BJ (cell line): Measurements from ENCODE around the gene FLCN. TPM values are rescaled to one million over a fixed set of nuclear protein-coding genes. Genes with fewer than 3 reads are reported as not detected.
A peak's percentile ranks its signal among the peaks of the same experiment; 100 is the strongest.

Source experiments
- CTCF ChIA-PET: fragments of 350-600 bp; formaldehyde crosslinking; extraction: SDS; loops from one replicate; lab custom pipeline; 2021; ENCODE audit warnings: antibody characterized with exemption, inconsistent platforms; lab: Yijun Ruan, JAX
- POLR2A ChIA-PET: fragments of 300-600 bp; sonication (Branson Sonifier 250); formaldehyde crosslinking; extraction: SDS; loops from one replicate; lab custom pipeline; 2021; ENCODE audit warnings: antibody characterized with exemption; lab: Charles Lee
- DNase-seq: peaks from one replicate; pipeline ENCODE4 v3.0.0-alpha.2; 2011; ENCODE audit warnings: low read depth
- H3K27me3 ChIP-seq: 2 replicates; pipeline ENCODE4 v1.6.0; 2011; ENCODE audit warnings: low read length; ENCODE audit not compliant: control insufficient read depth, insufficient read depth
- H3K36me3 ChIP-seq: 2 replicates; pipeline ENCODE4 v1.5.1; 2011; ENCODE audit warnings: low read length; ENCODE audit not compliant: control insufficient read depth, insufficient read depth
- H3K4me3 ChIP-seq: 2 replicates; pipeline ENCODE4 v1.5.1; 2011; ENCODE audit warnings: low read depth, mild to moderate bottlenecking, control low read depth, low read length
- polyA plus RNA-seq: library from polyadenylated mRNA; depleted of rRNA; stranded (reverse); fragments of >200 nt; gene quantifications from 2 replicates; pipeline ENCODE4 v1.2.3, GENCODE V29; 2011
- TF ChIP-seq, protein P1 (sequence below): IDR thresholded peaks from 2 replicates; pipeline ENCODE4 v1.5.1; 2011; ENCODE audit warnings: low read depth, mild to moderate bottlenecking, control low read depth, inconsistent platforms, low read length, moderate library complexity; ENCODE audit not compliant: insufficient read depth

Gene FLCN
- polyA plus RNA-seq, 1 experiment, result 15.4 TPM

DNA sequence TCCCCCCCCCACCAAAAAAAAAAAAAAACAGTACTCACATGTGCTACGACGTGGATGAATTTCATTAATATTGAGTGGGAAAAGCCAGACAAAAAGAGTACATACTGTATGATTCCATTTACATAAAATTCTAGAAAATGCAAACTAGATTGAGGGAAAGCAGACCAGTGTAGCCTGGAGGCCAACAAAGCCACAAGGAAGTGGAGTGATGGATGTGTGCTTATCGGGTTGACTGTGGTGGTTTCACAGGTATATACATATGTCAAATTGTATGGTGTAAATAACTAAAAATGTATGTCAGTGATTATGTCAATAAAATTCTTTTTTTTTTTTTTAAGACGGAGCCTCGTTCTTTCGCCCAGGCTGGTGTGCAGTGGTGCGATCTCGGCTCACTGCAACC lies 29.0 kb downstream of the FLCN start:
- Histone ChIP-seq H3K4me3 (no peak overlapping the region), H3K36me3 (peaks cover 3% of the 10 kb centered on the region; the same call in 1 of the 2 replicates), H3K27me3 (no peaks in the 10 kb centered on the region)
- no peak for DNase-seq
- ChIA-PET POLR2A (no interaction called here), CTCF (interaction anchor here (1.2 to 1.4 kb wide), 2 partner anchors 29 to 207 kb away, joined by 3 read pairs; partner anchors contain the start of gene FLCN)
- TF ChIP-seq, protein P1, sequence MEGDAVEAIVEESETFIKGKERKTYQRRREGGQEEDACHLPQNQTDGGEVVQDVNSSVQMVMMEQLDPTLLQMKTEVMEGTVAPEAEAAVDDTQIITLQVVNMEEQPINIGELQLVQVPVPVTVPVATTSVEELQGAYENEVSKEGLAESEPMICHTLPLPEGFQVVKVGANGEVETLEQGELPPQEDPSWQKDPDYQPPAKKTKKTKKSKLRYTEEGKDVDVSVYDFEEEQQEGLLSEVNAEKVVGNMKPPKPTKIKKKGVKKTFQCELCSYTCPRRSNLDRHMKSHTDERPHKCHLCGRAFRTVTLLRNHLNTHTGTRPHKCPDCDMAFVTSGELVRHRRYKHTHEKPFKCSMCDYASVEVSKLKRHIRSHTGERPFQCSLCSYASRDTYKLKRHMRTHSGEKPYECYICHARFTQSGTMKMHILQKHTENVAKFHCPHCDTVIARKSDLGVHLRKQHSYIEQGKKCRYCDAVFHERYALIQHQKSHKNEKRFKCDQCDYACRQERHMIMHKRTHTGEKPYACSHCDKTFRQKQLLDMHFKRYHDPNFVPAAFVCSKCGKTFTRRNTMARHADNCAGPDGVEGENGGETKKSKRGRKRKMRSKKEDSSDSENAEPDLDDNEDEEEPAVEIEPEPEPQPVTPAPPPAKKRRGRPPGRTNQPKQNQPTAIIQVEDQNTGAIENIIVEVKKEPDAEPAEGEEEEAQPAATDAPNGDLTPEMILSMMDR, result no peak

DNA sequence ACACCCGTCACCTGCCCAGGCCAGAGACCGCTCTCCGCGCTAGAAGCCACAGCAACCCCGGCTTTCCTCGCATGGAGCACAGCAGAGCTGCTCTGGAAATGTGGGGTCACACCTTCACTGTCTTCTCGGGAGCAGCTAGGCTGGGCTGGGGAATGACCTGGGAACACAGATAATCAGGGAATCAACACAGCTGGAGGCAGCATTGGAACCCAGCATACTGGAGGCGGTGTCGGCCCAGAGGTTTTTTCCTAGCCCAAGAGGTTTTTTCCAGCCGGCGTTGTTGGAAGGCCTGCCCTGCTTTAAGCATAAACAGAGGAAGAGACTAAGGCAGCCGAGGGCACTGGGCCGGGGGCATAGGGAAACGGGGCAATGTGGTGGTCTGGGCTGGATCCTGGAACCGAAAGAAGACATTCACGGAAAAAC lies 30.0 kb downstream of the FLCN start:
- no peaks in the 10 kb centered on the region for H3K36me3 ChIP-seq
- H3K4me3 ChIP-seq, result no peak overlapping the region
- ChIA-PET CTCF (interaction anchor here (0.7 to 1.2 kb wide), 2 partner anchors 30 to 206 kb away, joined by 3 read pairs; partner anchors contain the start of gene FLCN), POLR2A (no interaction called here)
- H3K27me3 ChIP-seq, result no peaks in the 10 kb centered on the region
- DNase-seq, result no peak
- TF ChIP-seq, protein P1, result no peak

DNA sequence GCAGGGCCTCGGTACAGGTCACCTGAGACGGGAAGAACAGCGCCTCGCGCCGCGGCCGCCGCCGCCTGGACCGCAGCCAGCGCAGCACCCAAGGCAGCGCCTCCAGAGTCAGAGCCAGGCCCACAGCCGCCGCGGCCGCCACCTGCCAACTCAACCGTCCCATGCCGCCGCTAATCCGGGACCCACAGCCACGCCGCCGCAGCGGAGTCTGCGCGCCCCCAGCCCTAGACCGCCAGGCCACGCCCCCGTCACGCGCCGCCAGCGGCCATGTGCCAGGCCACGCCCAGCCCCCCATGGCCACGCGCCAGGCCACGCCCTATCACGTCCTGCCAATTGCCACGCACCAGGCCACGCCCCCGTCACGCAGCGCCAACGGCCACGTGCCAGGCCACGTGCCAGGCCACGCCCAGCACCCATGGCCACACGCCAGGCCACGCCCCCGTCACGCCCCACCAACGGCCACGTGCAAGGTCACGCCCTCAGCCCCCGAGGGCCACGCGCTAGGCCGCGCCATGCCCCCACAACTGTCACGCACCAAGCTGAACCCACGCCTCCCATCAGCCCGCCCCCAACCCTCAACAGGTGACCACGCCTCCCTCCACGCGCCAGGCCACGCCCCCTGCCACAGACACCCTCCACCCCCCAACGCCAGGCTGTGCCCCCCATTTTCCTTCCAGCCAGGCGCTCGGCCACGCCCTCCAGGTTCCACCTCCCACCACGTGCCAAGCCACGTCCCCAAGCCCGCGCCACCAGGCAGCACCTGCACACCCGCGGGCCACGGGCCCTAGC lies 30.6 kb downstream of the FLCN start, which contains the start of gene PLD6:
Gene PLD6 (minus strand): TSS at position 210 of the 789 bp plus-strand sequence. CDS start 47 bp downstream, at position 163.
- DNase-seq, result no peak
- H3K27me3 ChIP-seq, result no peaks in the 10 kb centered on the region
- no peaks in the 10 kb centered on the region for H3K36me3 ChIP-seq
- TF ChIP-seq, protein P1, result no peak
- CTCF ChIA-PET, result interaction anchor here (0.7 kb wide), 1 partner anchor 205 kb away, joined by 3 read pairs; no protein-coding TSS in a partner anchor
- peak within 1 kb of the TSS; percentile 47 for H3K4me3 ChIP-seq
- POLR2A ChIA-PET, result no interaction called here

DNA sequence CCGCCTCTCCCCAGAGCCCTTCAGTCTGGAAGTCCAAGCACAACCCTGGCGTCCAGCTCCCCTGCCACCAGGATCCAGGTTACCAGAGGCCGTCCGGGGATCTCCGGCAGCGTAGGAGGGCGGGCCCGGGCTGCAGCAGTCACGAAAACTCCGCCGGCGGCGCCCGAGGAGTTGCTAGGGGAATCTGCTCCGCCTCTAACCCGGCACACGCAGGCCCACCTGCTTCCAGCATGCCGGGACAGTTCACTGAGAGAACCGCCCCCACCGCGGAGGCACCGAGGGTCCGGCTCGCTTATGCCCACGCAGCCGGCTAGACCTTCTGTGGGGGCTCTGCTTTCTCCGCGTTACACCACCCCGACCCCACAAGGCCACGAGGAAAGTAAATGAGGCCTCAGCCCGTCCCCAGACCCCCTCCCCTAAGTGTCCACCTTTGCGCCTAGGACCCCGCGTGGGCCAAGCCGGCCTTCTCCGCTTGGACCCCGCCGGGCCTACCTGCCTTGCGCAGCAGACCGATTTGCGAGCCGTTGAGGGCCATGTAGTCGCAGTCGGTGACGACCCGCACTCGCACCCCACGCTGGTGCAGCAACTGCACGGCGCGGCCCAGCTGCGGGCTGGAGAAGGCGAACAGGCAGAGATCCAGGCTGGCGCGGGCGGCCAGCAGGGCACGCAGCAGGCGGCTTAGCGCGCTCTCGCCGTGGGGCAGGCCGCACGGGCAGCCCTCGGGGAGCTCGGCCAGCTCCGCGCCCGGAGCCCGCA lies 31.4 kb downstream of the FLCN start:
- POLR2A ChIA-PET, result no interaction called here
- no peaks in the 10 kb centered on the region for H3K27me3 ChIP-seq
- CTCF ChIA-PET, result no interaction called here
- H3K4me3 ChIP-seq, result peak overlapping the region; percentile 47
- no peak for DNase-seq
- TF ChIP-seq, protein P1, result no peak
- H3K36me3 ChIP-seq, result no peaks in the 10 kb centered on the region
